Lower leg skin (tissue), 4 donors: ENCODE measurements around the gene EOGT. TPM values are rescaled to one million over a fixed set of nuclear protein-coding genes. Genes with fewer than 3 reads are reported as not detected.

Experiments used
- DNase-seq, 2 donors: peaks; one replicate each; pipeline ENCODE4 v3.0.0-alpha.2; 2019; ENCODE audit warnings: low spot score in 2 of 2
- H3K4me3 ChIP-seq: fragments of 200-600 bp; sonication (generic); 2 replicates; pipeline ENCODE4 v1.5.1; 2017; ENCODE audit warnings: mild to moderate bottlenecking, low read depth; ENCODE audit not compliant: poor library complexity, severe bottlenecking
- CTCF ChIP-seq, 3 donors: fragments of 450-650 bp; IDR thresholded peaks; one replicate each; pipeline ENCODE4 v1.5.1; 2016; ENCODE audit warnings: antibody characterized with exemption in 3 of 3, mild to moderate bottlenecking in 3 of 3, moderate library complexity in 2 of 3
- POLR2A ChIP-seq, 2 donors: fragments of 450-650 bp; IDR thresholded peaks; one replicate each; pipeline ENCODE4 v1.6.1; 2016 to 2017; ENCODE audit warnings: antibody characterized with exemption in 2 of 2, mild to moderate bottlenecking in 1 of 2, moderate library complexity in 1 of 2
- WGBS, 2 donors: methylation state at CpG; one replicate each; pipeline ENCODE4 v1.1.5; 2018; 5-methylcytosine and 5-hydroxymethylcytosine counted together
- intact Hi-C: fragments of 100-400 bp; cut with DNase I; formaldehyde crosslinking; loops from one replicate; pipeline ENCODE4 v1.15.0; 2023; ENCODE audit warnings: low total_unique reads
- total RNA-seq, 4 donors: library from RNA; depleted of rRNA; stranded (reverse); fragments of >200 nt; gene quantifications; one replicate each; pipeline ENCODE4 v1.1.0, GENCODE V29; 2016

EOGT gene
- total RNA-seq, 4 donors from 2014 or later: 11.3 to 22.8 (median 16.0) TPM

GRCh38 chr3:69005071-69005790, 8.3 kb downstream of the EOGT start:
- no peak overlapping the region for H3K4me3 ChIP-seq
- no peak for DNase-seq
- WGBS, 2 donors: 65 to 76% methylated on average over 6 of the region's 6 CpGs
- TF ChIP-seq POLR2A (IDR thresholded peaks at IDR 0.05) (no peak), CTCF (IDR thresholded peaks at IDR 0.05) (no peak)
- intact Hi-C loops: no loop called here

GRCh38 chr3:69004138-69004537, 9.3 kb downstream of the EOGT start:
- H3K4me3 ChIP-seq: no peak overlapping the region
- DNase-seq: no peak
- WGBS, 2 donors: 87 to 94% methylated on average over 9 of the region's 9 CpGs
- intact Hi-C loops: no loop called here
- TF ChIP-seq CTCF (IDR thresholded peaks at IDR 0.05) (no peak), POLR2A (IDR thresholded peaks at IDR 0.05) (no peak)

- DNase-seq: no peak
- WGBS, 2 donors: 88% methylated on average over 1 of the region's 1 CpG
- intact Hi-C loops: no loop called here
- no peak overlapping the region for H3K4me3 ChIP-seq
- no peak for TF ChIP-seq CTCF (IDR thresholded peaks at IDR 0.05)
Observed at GRCh38 chr3:68999605-69000004, 13.9 kb downstream of the EOGT start.

- no peak for TF ChIP-seq CTCF (IDR thresholded peaks at IDR 0.05)
- TF ChIP-seq POLR2A (IDR thresholded peaks at IDR 0.05): no peak
- no peak overlapping the region for H3K4me3 ChIP-seq
- DNase-seq: no peak
- intact Hi-C loops: no loop called here
Observed at GRCh38 chr3:68999158-68999557, 14.3 kb downstream of the EOGT start.

GRCh38 chr3:68997887-68998286, 15.6 kb downstream of the EOGT start:
- WGBS, 2 donors: 75 to 88% methylated on average over 6 of the region's 6 CpGs
- DNase-seq: no peak
- intact Hi-C loops: no loop called here
- TF ChIP-seq CTCF (IDR thresholded peaks at IDR 0.05) (no peak), POLR2A (IDR thresholded peaks at IDR 0.05) (no peak)
- H3K4me3 ChIP-seq: no peak overlapping the region
